GM19395 (cell line): ENCODE measurements around the gene C2CD2.
A peak's percentile ranks its signal among the peaks of the same experiment; 100 is the strongest.
"Not testable (repeated sequence)": the region's sequence is repeated elsewhere in the genome, so short reads cannot be mapped to it uniquely, and the experiment has no call there.

Experiments used
- ATAC-seq: cut with Tn5 transposase; IDR thresholded peaks from one replicate; pipeline ENCODE4 v1.9.1; 2021; ENCODE audit warnings: mild to moderate bottlenecking, moderate library complexity; ENCODE audit not compliant: unreplicated experiment

The C2CD2 gene

DNA sequence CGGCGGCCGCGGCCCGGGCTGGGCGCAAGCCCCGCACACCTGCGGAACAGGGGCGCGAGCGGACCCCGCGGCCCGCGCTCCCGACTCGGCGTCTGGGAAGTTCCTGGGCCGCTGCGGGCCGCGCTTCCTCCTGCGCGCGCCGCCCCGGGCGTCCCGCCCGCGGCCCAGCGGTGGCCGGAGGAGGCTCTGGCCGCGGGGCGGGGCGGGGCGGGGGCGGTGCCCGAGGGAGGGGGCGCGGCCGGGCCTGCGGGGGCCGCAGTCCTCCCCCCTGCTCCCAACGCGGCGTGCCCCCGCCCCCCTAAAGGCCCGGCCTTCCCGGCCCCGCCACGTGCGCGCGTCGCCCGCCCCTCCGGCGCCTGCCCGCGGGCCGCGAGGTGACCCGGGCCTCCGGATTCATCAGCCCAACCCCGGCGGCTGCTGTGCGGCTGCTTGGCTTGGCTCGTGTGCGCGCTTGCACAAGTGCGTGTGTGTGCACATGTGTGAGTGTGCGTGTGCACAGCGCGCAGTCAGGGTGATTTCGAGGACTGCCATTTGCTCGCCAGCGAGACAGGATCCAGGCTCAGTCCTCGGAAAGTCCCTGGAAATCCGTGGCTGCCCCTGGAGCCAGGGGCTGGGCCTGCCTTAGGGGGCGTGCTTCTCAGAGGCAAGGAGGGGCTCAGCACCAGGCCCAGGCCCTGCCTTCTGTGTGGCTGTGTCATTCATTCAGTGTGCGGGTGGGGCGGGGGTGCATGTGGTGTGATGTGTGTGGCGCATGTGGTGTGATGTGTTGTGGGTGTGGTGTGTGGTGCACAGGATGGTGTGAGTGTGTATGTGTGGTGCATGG, at the start of gene C2CD2:
Gene C2CD2 (minus strand): TSS at position 188 of the 823 bp plus-strand sequence. CDS start 370 bp downstream, outside the sequence.
- ATAC-seq: peak; percentile 39

DNA sequence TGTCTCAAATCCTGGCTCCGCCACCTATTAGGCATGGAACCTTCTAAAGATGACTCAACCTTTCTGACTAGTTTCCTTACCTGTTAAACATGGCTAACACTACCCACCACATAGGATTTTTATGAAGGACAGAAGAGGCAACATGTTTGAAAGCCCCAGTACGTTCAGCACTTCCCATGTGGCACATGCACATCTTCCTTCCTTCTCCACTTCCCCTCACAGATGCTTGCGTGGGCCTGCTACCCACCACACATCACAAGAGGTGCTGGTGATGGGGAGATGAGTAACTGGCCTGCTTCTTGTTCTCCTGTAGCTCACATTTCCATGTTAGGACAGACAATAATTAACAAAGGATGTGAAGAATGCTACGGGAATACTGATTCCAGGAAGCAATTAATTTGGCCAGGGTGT, 49.2 kb upstream of the C2CD2 start:
- ATAC-seq: no peak

GRCh38 chr21:42002421-42002958, 48.7 kb upstream of the C2CD2 start:
- ATAC-seq: peak; percentile 85

GRCh38 chr21:42001781-42002180, 48.0 kb upstream of the C2CD2 start:
- ATAC-seq: no peak

- no peak for ATAC-seq
These were observed 47.1 kb upstream of the C2CD2 start for GRCh38 chr21:42000908-42001307.

GRCh38 chr21:41997657-41998056, 43.8 kb upstream of the C2CD2 start:
- no peak for ATAC-seq

DNA sequence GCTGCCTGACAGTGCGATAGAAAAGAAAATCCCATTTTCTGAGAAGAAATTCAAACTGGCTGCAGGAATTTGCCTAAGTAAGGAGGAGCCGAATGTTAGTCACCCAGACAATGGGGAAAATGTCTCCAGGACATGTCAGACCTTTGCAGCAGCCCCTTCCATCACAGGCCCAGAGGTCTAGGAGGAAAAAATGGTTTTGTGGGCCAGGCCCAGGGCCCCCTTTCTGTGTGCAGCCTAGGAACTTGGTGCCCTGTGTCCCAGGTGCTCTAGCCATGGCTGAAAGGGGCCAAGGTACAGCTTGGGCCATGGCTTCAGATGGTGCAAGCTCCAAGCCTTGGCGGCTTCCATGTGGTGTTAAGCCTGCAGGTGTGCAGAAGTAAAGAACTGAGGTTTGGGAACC, 41.8 kb upstream of the C2CD2 start:
- no peak for ATAC-seq

- ATAC-seq: not testable (repeated sequence)
These were observed 40.8 kb upstream of the C2CD2 start for GRCh38 chr21:41994613-41995012.

DNA sequence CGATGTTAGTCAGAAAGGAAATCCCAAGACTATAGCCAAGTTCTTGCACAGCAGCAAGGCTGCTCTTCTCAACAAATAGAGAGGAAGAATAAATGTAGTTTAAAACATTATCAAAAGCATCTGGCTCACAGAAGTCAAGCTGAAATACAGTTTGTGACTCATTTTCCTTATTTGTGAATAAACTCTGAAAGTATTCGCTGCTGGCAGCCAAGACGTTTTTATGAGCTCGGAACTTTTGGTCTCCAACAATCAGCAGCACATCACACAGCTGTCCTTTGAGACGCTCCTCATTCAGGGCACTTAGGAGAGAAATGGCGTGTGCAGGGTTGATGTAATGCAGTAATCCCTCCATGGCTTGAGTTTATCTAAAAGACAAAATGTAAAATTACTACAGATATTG, 39.9 kb upstream of the C2CD2 start:
- ATAC-seq: no peak

- ATAC-seq: no peak
These were observed 38.8 kb upstream of the C2CD2 start for GRCh38 chr21:41992576-41992975.

GRCh38 chr21:41991659-41992058, 37.8 kb upstream of the C2CD2 start:
- no peak for ATAC-seq

DNA sequence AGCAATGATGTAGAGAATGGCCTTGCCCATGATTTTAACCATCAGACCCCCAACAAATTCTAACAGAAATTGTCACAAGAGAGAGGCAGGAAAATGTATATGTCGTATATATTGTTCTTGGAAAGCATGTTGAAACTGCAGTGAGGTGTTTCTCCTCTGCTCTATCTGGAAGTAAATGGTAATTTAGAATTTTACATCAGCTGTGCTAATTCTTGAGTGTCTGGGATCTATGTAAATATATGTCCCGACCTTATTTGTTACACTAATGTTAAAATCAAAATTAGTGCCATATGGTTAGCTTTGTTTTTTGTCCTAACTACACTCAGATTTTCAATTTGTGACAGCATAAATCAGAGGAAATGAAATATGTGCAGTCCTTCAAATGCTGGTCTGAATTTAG, 35.9 kb upstream of the C2CD2 start:
- no peak for ATAC-seq

GRCh38 chr21:41987310-41987709, 33.5 kb upstream of the C2CD2 start:
- no peak for ATAC-seq

DNA sequence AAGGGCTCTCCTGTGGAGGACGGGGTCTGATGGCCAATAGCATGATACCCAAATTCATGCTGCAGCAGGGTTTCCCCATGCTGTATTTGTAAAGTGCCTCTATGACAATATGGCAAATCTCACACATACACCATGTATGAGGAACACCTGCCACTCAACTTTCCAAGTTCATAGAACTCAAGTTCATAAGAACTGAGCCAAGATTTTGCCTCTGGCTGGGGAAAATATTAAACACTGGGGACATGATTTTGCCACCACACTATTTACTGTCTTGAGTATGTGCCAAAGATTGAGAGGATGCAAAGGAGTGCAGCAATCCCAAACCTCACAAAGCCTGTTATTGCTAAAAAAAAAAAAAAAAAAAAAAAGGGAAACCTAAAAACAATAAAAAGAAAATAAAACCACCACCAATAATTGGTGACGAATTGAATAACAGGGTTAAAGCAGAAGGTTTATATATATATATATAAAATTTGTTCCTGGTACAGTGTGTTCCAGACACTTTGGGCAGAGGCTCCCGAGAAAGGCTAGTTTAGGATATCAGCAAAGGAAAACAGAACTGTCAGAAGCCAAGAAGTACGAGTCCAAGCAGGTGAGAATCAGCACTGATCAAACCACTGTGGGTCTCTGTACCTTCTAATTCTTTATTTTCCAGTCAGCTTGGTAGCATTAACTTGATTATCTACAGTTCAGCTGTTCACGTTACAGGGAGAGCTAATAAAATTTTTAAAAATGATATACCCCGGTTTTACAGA, 32.0 kb upstream of the C2CD2 start:
- no peak for ATAC-seq

DNA sequence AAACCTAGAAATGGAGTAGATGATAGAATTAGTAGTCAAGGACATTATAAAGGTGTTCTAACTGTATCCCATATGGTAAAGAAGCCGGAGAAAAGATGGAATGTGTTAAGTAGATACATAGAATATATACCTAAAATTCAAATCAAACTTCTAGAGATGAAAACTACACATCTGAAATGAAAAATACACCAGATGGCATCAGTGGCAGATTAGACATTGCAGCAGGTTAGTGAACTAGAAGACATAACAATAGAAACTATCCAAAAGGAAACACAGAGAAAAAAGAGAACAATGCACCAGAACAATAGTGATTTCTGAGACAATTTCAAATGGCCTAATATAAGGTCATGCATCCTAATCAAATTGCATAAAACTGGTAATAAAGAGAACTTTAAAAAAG, 29.4 kb upstream of the C2CD2 start:
- ATAC-seq: no peak

DNA sequence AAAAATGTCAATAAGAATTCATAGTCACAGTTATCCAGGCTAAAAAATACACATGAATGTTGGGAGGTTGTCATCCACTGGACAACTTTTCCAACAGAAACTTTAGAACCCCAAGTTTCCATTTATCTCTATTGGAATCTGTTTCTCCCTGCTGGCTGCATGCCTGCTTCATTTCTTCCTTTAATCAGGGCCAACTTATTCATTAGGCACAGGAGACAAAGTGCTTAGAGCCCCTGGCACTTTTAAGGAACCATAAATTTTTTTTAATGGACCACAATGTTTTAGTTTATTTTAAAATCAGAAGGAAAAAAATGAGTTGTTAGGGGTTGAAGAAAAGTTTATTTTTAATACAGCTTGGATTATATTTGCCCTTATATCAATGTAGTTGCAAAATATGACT, 26.7 kb upstream of the C2CD2 start:
- no peak for ATAC-seq

DNA sequence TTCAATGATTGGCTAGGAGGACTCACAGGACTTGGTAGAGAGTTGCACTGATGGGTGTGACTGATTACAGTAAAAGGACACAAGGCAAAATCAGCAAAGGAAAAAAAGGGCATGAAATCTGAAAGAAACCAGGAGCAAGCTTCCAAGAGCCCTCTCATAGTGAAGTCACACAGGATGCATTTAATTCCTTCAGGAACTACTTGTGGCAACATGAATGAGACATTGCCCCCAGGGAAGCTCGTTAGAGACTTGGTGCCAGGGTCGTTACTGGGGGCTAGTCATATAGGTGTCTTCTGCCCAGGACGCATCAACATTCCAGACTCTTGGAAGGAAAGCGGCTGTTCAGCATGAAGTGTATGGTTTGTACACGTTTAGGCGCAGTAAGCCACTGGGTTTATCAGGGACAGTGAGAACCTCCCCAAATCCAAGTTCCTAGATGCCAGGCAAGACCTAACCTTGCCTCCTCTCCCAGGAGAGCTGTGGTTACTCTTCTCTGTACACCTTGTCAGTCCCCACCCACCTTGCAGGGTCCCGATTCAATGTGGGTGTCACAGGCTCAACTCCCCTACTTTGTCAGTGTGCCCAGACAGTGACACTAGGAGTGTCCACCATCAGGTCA, 26.0 kb upstream of the C2CD2 start:
- no peak for ATAC-seq

GRCh38 chr21:41979335-41979734, 25.5 kb upstream of the C2CD2 start:
- no peak for ATAC-seq

DNA sequence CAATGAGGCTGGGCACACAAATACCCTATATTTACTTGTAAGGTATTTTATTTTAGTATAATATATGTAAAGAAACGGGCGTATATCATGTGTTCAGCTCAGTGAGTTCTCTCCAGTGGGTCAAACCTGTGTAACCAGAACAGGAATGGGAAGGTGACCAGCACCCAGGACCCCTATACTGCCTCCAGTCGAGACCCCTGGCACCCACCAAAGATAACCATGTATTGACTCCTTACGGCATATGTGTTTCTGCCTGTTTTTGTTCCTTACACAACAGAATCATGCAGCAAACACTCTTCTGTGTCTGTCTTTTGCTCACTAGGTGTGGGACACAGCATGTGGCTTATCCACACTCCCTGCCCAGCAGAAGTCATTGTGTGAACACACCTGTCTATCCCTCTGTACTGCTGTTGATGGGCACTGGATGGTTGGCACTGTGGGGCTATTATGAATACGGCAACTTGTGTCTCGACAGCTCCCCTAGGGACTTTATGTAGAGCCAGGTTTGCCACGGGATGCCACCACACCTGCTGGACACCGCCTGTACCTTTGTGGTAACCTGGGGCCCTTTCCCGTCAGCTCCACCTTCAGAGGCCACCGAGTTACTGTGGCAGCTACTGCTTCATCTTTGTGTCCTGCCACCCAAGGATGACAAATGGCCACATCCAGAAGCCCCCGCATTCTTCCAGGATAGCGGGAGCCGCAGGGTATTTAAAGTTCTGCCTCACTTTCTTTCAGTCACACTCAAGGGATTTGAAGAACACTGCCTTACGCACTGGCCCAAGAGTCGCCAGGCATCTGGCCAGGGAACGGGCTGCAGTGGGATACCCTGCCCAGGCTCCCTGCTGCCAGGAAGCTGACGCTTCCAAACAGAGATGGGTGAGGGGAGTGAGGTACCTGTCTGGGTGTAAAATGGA, 23.5 kb upstream of the C2CD2 start:
- no peak for ATAC-seq

DNA sequence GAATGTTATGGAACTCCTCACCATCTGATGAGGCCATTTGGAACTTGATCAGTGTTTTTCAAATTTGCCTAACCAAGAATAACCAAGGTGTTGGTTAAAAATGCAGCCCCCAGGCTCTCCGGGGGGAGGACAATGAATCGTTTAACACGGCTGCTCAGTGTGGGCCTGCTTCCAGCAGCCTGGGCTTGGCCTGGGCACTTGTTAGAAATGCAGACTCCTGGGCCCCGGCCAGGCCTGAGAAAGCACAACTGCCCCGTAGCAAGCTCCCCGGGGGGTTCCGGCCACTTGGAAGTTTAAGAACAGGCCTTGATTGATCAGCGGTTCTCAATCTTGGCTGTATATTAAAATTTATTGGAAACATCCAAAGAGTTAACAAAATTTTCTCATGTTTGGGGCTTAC, 22.8 kb upstream of the C2CD2 start:
- no peak for ATAC-seq
